Measurements from ENCODE around the gene NLN.
"Not testable (repeated sequence)": the region's sequence is repeated elsewhere in the genome, so short reads cannot be mapped to it uniquely, and the experiment has no call there.

Gene NLN

GRCh38 chr5:65855766-65856315, 133.8 kb downstream of the NLN start:
- no peaks in the 10 kb centered on the region for H3K9me3 ChIP-seq (ENCODE audit: control insufficient read depth, insufficient read depth, low read length)
- no peak overlapping the region for H3K9ac ChIP-seq (ENCODE audit: low read depth, low read length)
- no peak overlapping the region for H3K27ac ChIP-seq (ENCODE audit: low read depth, low read length)
- H3K36me3 ChIP-seq (ENCODE audit: control insufficient read depth, insufficient read depth, low read length): no peaks in the 10 kb centered on the region
- no peaks in the 10 kb centered on the region for H3K27me3 ChIP-seq (ENCODE audit: control insufficient read depth, insufficient read depth, low read length)
- no peaks in the 10 kb centered on the region for H3K4me1 ChIP-seq (ENCODE audit: control insufficient read depth, insufficient read depth, low read length)
- H3K4me3 ChIP-seq (ENCODE audit: low read depth, low read length): no peak overlapping the region

GRCh38 chr5:65856520-65856919, 134.5 kb downstream of the NLN start:
- Histone ChIP-seq H3K36me3 (ENCODE audit: control insufficient read depth, insufficient read depth, low read length) (no peaks in the 10 kb centered on the region), H3K4me1 (ENCODE audit: control insufficient read depth, insufficient read depth, low read length) (no peaks in the 10 kb centered on the region), H3K9me3 (ENCODE audit: control insufficient read depth, insufficient read depth, low read length) (no peaks in the 10 kb centered on the region), H3K27me3 (ENCODE audit: control insufficient read depth, insufficient read depth, low read length) (no peaks in the 10 kb centered on the region), H3K9ac (ENCODE audit: low read depth, low read length) (no peak overlapping the region), H3K4me3 (ENCODE audit: low read depth, low read length) (no peak overlapping the region), H3K27ac (ENCODE audit: low read depth, low read length) (no peak overlapping the region)

- no peak overlapping the region for H3K27ac ChIP-seq (ENCODE audit: low read depth, low read length)
- no peak overlapping the region for H3K9ac ChIP-seq (ENCODE audit: low read depth, low read length)
- no peak overlapping the region for H3K4me3 ChIP-seq (ENCODE audit: low read depth, low read length)
- no peaks in the 10 kb centered on the region for H3K27me3 ChIP-seq (ENCODE audit: control insufficient read depth, insufficient read depth, low read length)
- H3K4me1 ChIP-seq (ENCODE audit: control insufficient read depth, insufficient read depth, low read length): no peaks in the 10 kb centered on the region
- H3K9me3 ChIP-seq (ENCODE audit: control insufficient read depth, insufficient read depth, low read length): no peaks in the 10 kb centered on the region
- H3K36me3 ChIP-seq (ENCODE audit: control insufficient read depth, insufficient read depth, low read length): no peaks in the 10 kb centered on the region
Measured at GRCh38 chr5:65858316-65858715, 136.3 kb downstream of the NLN start.

GRCh38 chr5:65861830-65862241, 139.8 kb downstream of the NLN start:
- no peaks in the 10 kb centered on the region for H3K27me3 ChIP-seq (ENCODE audit: control insufficient read depth, insufficient read depth, low read length)
- no peak overlapping the region for H3K27ac ChIP-seq (ENCODE audit: low read depth, low read length)
- H3K36me3 ChIP-seq (ENCODE audit: control insufficient read depth, insufficient read depth, low read length): no peaks in the 10 kb centered on the region
- H3K9ac ChIP-seq (ENCODE audit: low read depth, low read length): no peak overlapping the region
- no peak overlapping the region for H3K4me3 ChIP-seq (ENCODE audit: low read depth, low read length)
- H3K9me3 ChIP-seq (ENCODE audit: control insufficient read depth, insufficient read depth, low read length): no peaks in the 10 kb centered on the region; the same call in 1 of the 2 replicates
- no peaks in the 10 kb centered on the region for H3K4me1 ChIP-seq (ENCODE audit: control insufficient read depth, insufficient read depth, low read length)

- H3K27me3 ChIP-seq (ENCODE audit: control insufficient read depth, insufficient read depth, low read length): no peaks in the 10 kb centered on the region
- no peak overlapping the region for H3K9ac ChIP-seq (ENCODE audit: low read depth, low read length)
- no peaks in the 10 kb centered on the region for H3K4me1 ChIP-seq (ENCODE audit: control insufficient read depth, insufficient read depth, low read length)
- no peaks in the 10 kb centered on the region; the same call in 1 of the 2 replicates for H3K9me3 ChIP-seq (ENCODE audit: control insufficient read depth, insufficient read depth, low read length)
- no peak overlapping the region for H3K4me3 ChIP-seq (ENCODE audit: low read depth, low read length)
- H3K27ac ChIP-seq (ENCODE audit: low read depth, low read length): no peak overlapping the region
- H3K36me3 ChIP-seq (ENCODE audit: control insufficient read depth, insufficient read depth, low read length): no peaks in the 10 kb centered on the region
Measured at GRCh38 chr5:65862384-65862783, 140.4 kb downstream of the NLN start.

- no peak overlapping the region for H3K27ac ChIP-seq (ENCODE audit: low read depth, low read length)
- H3K4me3 ChIP-seq (ENCODE audit: low read depth, low read length): no peak overlapping the region
- H3K4me1 ChIP-seq (ENCODE audit: control insufficient read depth, insufficient read depth, low read length): no peaks in the 10 kb centered on the region
- no peaks in the 10 kb centered on the region for H3K36me3 ChIP-seq (ENCODE audit: control insufficient read depth, insufficient read depth, low read length)
- no peaks in the 10 kb centered on the region; the same call in 1 of the 2 replicates for H3K9me3 ChIP-seq (ENCODE audit: control insufficient read depth, insufficient read depth, low read length)
- no peak overlapping the region for H3K9ac ChIP-seq (ENCODE audit: low read depth, low read length)
- H3K27me3 ChIP-seq (ENCODE audit: control insufficient read depth, insufficient read depth, low read length): no peaks in the 10 kb centered on the region
Measured at GRCh38 chr5:65863747-65864146, 141.7 kb downstream of the NLN start.

GRCh38 chr5:65866837-65867521, 145.0 kb downstream of the NLN start:
- H3K9ac ChIP-seq (ENCODE audit: low read depth, low read length): no peak overlapping the region
- H3K9me3 ChIP-seq (ENCODE audit: control insufficient read depth, insufficient read depth, low read length): no peaks in the 10 kb centered on the region; the same call in 1 of the 2 replicates
- H3K4me3 ChIP-seq (ENCODE audit: low read depth, low read length): no peak overlapping the region
- H3K4me1 ChIP-seq (ENCODE audit: control insufficient read depth, insufficient read depth, low read length): no peaks in the 10 kb centered on the region
- H3K27ac ChIP-seq (ENCODE audit: low read depth, low read length): no peak overlapping the region
- H3K27me3 ChIP-seq (ENCODE audit: control insufficient read depth, insufficient read depth, low read length): no peaks in the 10 kb centered on the region
- no peaks in the 10 kb centered on the region for H3K36me3 ChIP-seq (ENCODE audit: control insufficient read depth, insufficient read depth, low read length)

- Histone ChIP-seq H3K27me3 (ENCODE audit: control insufficient read depth, insufficient read depth, low read length) (no peaks in the 10 kb centered on the region), H3K9me3 (ENCODE audit: control insufficient read depth, insufficient read depth, low read length) (no peaks in the 10 kb centered on the region; the same call in 1 of the 2 replicates), H3K9ac (ENCODE audit: low read depth, low read length) (no peak overlapping the region), H3K4me1 (ENCODE audit: control insufficient read depth, insufficient read depth, low read length) (no peaks in the 10 kb centered on the region), H3K36me3 (ENCODE audit: control insufficient read depth, insufficient read depth, low read length) (no peaks in the 10 kb centered on the region), H3K4me3 (ENCODE audit: low read depth, low read length) (no peak overlapping the region), H3K27ac (ENCODE audit: low read depth, low read length) (no peak overlapping the region)
Measured at GRCh38 chr5:65867542-65868195, 145.7 kb downstream of the NLN start.

GRCh38 chr5:65868509-65868908, 146.5 kb downstream of the NLN start:
- Histone ChIP-seq H3K27ac (ENCODE audit: low read depth, low read length) (no peak overlapping the region), H3K4me3 (ENCODE audit: low read depth, low read length) (no peak overlapping the region), H3K27me3 (ENCODE audit: control insufficient read depth, insufficient read depth, low read length) (no peaks in the 10 kb centered on the region), H3K9ac (ENCODE audit: low read depth, low read length) (no peak overlapping the region), H3K4me1 (ENCODE audit: control insufficient read depth, insufficient read depth, low read length) (no peaks in the 10 kb centered on the region), H3K36me3 (ENCODE audit: control insufficient read depth, insufficient read depth, low read length) (no peaks in the 10 kb centered on the region), H3K9me3 (ENCODE audit: control insufficient read depth, insufficient read depth, low read length) (no peaks in the 10 kb centered on the region; the same call in 1 of the 2 replicates)

GRCh38 chr5:65871182-65871581, 149.2 kb downstream of the NLN start:
- H3K9me3 ChIP-seq (ENCODE audit: control insufficient read depth, insufficient read depth, low read length): no peaks in the 10 kb centered on the region
- H3K27me3 ChIP-seq (ENCODE audit: control insufficient read depth, insufficient read depth, low read length): no peaks in the 10 kb centered on the region
- H3K36me3 ChIP-seq (ENCODE audit: control insufficient read depth, insufficient read depth, low read length): no peaks in the 10 kb centered on the region
- H3K4me3 ChIP-seq (ENCODE audit: low read depth, low read length): no peak overlapping the region
- no peak overlapping the region for H3K9ac ChIP-seq (ENCODE audit: low read depth, low read length)
- no peak overlapping the region for H3K27ac ChIP-seq (ENCODE audit: low read depth, low read length)
- H3K4me1 ChIP-seq (ENCODE audit: control insufficient read depth, insufficient read depth, low read length): no peaks in the 10 kb centered on the region

GRCh38 chr5:65871776-65872175, 149.8 kb downstream of the NLN start:
- not testable (repeated sequence) for H3K4me3 ChIP-seq (ENCODE audit: low read depth, low read length); H3K27me3 ChIP-seq (ENCODE audit: control insufficient read depth, insufficient read depth, low read length); H3K9me3 ChIP-seq (ENCODE audit: control insufficient read depth, insufficient read depth, low read length); H3K36me3 ChIP-seq (ENCODE audit: control insufficient read depth, insufficient read depth, low read length); H3K27ac ChIP-seq (ENCODE audit: low read depth, low read length); H3K4me1 ChIP-seq (ENCODE audit: control insufficient read depth, insufficient read depth, low read length); H3K9ac ChIP-seq (ENCODE audit: low read depth, low read length)

Measured in HUES48 (cell line).